Measurements from ENCODE around the gene FXR2. TPM values are rescaled to one million over a fixed set of nuclear protein-coding genes. Genes with fewer than 3 reads are reported as not detected.

The FXR2 gene
- total RNA-seq, 1 experiment from 2014 or later = 35.1 TPM

DNA sequence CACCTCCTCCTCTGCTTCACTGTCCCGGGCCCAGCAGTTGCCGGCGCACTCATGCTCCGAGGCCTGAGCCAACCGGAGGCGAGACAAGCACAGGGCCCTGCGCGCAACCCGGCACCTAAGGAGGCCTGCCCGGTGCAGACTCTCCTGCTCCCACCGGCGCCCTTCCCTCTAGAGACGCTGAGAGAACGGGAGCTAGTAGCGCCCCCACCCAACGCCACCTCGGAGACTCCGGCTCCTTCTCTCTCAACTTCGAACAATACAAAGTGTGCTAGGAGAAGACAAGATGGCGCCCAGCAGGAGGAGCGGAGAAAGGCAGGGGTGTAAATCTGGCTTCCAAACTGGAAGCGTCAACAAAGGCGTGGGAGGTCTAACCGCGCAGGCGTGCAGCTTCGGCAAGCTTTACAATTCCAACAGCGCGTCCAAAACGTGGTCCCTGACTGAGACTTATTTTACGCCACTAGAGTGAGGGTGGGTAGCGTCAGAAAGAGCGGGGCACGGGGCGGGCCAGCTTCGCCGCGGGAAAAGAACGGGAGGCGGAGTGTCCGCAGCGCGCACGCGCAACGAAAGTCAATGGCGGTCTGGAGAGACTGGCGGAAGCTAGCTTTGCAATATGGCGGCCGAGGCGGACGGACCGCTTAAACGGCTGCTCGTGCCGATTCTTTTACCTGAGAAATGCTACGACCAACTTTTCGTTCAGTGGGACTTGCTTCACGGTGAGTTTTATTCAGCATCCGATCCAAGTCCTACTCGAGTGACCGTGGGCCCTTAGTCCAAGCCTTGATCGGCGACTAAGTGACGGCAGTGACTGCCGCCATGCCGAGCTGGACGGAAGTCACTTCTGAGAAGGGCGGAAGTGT lies 31.2 kb downstream of the FXR2 start, which contains the start of gene MPDU1 (continued):
- TF ChIP-seq JUN (CRISPR knock-in tag; IDR thresholded peaks at IDR 0.05) (peak; percentile 37; the same call in 1 of the 2 replicates), SP1 (CRISPR knock-in tag; conservative IDR thresholded peaks at IDR 0.05) (peak; percentile 76; the same call in 1 of the 2 replicates), ETV6 (CRISPR knock-in tag; IDR thresholded peaks at IDR 0.05) (peak; percentile 80), FOXJ3 (CRISPR knock-in tag; IDR thresholded peaks at IDR 0.05; ENCODE audit: borderline replicate concordance) (no peak), FOXP1 (CRISPR knock-in tag; IDR thresholded peaks at IDR 0.05; ENCODE audit: borderline replicate concordance) (peak; percentile 49; the same call in 1 of the 2 replicates), ZNF317 (CRISPR knock-in tag; IDR thresholded peaks at IDR 0.05; ENCODE audit: borderline replicate concordance, low read depth) (no peak), NFE2L1 (CRISPR knock-in tag; IDR thresholded peaks at IDR 0.05) (peak; percentile 80; the same call in 1 of the 2 replicates), RORB (CRISPR knock-in tag; IDR thresholded peaks at IDR 0.05) (no peak), GTF2I (CRISPR knock-in tag; conservative IDR thresholded peaks at IDR 0.05) (no peak), OVOL2 (CRISPR knock-in tag; IDR thresholded peaks at IDR 0.05; ENCODE audit: borderline replicate concordance) (no peak), CBFB (CRISPR knock-in tag; IDR thresholded peaks at IDR 0.05; ENCODE audit: low read depth) (no peak)
- TF ChIP-seq, protein P1, sequence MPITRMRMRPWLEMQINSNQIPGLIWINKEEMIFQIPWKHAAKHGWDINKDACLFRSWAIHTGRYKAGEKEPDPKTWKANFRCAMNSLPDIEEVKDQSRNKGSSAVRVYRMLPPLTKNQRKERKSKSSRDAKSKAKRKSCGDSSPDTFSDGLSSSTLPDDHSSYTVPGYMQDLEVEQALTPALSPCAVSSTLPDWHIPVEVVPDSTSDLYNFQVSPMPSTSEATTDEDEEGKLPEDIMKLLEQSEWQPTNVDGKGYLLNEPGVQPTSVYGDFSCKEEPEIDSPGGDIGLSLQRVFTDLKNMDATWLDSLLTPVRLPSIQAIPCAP (CRISPR knock-in tag; IDR thresholded peaks at IDR 0.05) = no peak; the same call in 1 of the 2 replicates
- TF ChIP-seq, protein P2, sequence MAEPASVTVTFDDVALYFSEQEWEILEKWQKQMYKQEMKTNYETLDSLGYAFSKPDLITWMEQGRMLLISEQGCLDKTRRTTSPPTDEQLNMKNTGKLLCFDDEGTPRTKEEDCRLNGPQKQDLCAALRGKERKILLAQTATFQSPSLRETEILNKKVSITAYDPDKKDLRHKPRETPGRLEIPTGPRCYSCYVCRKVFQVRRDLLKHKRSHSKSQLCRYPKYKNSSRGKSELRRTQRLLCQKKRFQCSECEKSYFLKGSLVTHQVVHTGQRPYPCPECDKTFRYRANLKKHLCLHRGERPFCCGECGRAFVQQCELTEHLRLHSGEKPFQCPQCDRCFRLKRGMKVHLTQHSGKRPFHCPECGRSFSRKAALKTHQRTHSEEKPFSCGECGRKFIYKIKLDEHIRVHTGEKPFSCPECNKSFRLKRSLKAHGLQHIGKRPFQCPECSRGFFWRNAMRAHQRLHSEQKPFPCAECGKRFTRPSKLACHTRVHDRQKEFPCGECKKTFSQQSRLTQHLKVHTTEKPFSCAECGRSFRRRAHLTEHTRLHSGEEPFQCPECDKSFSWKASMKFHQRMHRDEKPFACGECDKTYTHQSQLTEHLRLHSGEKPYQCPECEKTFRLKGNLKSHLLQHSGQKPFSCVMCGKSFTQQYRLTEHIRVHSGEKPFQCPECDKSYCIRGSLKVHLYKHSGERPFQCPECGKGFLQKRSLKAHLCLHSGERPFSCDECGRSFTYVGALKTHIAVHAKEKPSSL (CRISPR knock-in tag; conservative IDR thresholded peaks at IDR 0.05) = no peak
- TF ChIP-seq, protein P3, sequence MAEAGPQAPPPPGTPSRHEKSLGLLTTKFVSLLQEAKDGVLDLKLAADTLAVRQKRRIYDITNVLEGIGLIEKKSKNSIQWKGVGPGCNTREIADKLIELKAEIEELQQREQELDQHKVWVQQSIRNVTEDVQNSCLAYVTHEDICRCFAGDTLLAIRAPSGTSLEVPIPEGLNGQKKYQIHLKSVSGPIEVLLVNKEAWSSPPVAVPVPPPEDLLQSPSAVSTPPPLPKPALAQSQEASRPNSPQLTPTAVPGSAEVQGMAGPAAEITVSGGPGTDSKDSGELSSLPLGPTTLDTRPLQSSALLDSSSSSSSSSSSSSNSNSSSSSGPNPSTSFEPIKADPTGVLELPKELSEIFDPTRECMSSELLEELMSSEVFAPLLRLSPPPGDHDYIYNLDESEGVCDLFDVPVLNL (CRISPR knock-in tag; IDR thresholded peaks at IDR 0.05; ENCODE audit: borderline replicate concordance, low read depth) = peak; percentile 88; the same call in 1 of the 2 replicates
- TF ChIP-seq, protein P4, sequence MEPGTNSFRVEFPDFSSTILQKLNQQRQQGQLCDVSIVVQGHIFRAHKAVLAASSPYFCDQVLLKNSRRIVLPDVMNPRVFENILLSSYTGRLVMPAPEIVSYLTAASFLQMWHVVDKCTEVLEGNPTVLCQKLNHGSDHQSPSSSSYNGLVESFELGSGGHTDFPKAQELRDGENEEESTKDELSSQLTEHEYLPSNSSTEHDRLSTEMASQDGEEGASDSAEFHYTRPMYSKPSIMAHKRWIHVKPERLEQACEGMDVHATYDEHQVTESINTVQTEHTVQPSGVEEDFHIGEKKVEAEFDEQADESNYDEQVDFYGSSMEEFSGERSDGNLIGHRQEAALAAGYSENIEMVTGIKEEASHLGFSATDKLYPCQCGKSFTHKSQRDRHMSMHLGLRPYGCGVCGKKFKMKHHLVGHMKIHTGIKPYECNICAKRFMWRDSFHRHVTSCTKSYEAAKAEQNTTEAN (CRISPR knock-in tag; IDR thresholded peaks at IDR 0.05) = no peak
- TF ChIP-seq, protein P5, sequence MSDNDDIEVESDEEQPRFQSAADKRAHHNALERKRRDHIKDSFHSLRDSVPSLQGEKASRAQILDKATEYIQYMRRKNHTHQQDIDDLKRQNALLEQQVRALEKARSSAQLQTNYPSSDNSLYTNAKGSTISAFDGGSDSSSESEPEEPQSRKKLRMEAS (CRISPR knock-in tag; IDR thresholded peaks at IDR 0.05) = peak; percentile 94
- TF ChIP-seq, protein P6, sequence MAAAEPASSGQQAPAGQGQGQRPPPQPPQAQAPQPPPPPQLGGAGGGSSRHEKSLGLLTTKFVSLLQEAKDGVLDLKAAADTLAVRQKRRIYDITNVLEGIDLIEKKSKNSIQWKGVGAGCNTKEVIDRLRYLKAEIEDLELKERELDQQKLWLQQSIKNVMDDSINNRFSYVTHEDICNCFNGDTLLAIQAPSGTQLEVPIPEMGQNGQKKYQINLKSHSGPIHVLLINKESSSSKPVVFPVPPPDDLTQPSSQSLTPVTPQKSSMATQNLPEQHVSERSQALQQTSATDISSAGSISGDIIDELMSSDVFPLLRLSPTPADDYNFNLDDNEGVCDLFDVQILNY (CRISPR knock-in tag; IDR thresholded peaks at IDR 0.05) = peak; percentile 94; the same call in 1 of the 2 replicates
- TF ChIP-seq, protein P7, sequence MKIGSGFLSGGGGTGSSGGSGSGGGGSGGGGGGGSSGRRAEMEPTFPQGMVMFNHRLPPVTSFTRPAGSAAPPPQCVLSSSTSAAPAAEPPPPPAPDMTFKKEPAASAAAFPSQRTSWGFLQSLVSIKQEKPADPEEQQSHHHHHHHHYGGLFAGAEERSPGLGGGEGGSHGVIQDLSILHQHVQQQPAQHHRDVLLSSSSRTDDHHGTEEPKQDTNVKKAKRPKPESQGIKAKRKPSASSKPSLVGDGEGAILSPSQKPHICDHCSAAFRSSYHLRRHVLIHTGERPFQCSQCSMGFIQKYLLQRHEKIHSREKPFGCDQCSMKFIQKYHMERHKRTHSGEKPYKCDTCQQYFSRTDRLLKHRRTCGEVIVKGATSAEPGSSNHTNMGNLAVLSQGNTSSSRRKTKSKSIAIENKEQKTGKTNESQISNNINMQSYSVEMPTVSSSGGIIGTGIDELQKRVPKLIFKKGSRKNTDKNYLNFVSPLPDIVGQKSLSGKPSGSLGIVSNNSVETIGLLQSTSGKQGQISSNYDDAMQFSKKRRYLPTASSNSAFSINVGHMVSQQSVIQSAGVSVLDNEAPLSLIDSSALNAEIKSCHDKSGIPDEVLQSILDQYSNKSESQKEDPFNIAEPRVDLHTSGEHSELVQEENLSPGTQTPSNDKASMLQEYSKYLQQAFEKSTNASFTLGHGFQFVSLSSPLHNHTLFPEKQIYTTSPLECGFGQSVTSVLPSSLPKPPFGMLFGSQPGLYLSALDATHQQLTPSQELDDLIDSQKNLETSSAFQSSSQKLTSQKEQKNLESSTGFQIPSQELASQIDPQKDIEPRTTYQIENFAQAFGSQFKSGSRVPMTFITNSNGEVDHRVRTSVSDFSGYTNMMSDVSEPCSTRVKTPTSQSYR (CRISPR knock-in tag; IDR thresholded peaks at IDR 0.05) = 0 out of 2 replicates have a peak, but pooled peaks have one; percentile 14
- TF ChIP-seq, protein P8, sequence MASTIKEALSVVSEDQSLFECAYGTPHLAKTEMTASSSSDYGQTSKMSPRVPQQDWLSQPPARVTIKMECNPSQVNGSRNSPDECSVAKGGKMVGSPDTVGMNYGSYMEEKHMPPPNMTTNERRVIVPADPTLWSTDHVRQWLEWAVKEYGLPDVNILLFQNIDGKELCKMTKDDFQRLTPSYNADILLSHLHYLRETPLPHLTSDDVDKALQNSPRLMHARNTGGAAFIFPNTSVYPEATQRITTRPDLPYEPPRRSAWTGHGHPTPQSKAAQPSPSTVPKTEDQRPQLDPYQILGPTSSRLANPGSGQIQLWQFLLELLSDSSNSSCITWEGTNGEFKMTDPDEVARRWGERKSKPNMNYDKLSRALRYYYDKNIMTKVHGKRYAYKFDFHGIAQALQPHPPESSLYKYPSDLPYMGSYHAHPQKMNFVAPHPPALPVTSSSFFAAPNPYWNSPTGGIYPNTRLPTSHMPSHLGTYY (CRISPR knock-in tag; IDR thresholded peaks at IDR 0.05) = no peak
- TF ChIP-seq, protein P9, sequence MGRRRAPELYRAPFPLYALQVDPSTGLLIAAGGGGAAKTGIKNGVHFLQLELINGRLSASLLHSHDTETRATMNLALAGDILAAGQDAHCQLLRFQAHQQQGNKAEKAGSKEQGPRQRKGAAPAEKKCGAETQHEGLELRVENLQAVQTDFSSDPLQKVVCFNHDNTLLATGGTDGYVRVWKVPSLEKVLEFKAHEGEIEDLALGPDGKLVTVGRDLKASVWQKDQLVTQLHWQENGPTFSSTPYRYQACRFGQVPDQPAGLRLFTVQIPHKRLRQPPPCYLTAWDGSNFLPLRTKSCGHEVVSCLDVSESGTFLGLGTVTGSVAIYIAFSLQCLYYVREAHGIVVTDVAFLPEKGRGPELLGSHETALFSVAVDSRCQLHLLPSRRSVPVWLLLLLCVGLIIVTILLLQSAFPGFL (CRISPR knock-in tag; IDR thresholded peaks at IDR 0.05; ENCODE audit: borderline replicate concordance) = 0 out of 2 replicates have a peak, but pooled peaks have one; percentile 52
- TF ChIP-seq, protein P10, sequence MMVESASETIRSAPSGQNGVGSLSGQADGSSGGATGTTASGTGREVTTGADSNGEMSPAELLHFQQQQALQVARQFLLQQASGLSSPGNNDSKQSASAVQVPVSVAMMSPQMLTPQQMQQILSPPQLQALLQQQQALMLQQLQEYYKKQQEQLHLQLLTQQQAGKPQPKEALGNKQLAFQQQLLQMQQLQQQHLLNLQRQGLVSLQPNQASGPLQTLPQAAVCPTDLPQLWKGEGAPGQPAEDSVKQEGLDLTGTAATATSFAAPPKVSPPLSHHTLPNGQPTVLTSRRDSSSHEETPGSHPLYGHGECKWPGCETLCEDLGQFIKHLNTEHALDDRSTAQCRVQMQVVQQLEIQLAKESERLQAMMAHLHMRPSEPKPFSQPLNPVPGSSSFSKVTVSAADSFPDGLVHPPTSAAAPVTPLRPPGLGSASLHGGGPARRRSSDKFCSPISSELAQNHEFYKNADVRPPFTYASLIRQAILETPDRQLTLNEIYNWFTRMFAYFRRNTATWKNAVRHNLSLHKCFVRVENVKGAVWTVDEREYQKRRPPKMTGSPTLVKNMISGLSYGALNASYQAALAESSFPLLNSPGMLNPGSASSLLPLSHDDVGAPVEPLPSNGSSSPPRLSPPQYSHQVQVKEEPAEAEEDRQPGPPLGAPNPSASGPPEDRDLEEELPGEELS (CRISPR knock-in tag; IDR thresholded peaks at IDR 0.05) = peak; percentile 32; the same call in 1 of the 2 replicates
